GM19035 (cell line): Measurements from ENCODE around the gene ZSCAN22.
"Not testable (repeated sequence)": the region's sequence is repeated elsewhere in the genome, so short reads cannot be mapped to it uniquely, and the experiment has no call there.

Experiments
- ATAC-seq: cut with Tn5 transposase; IDR thresholded peaks from one replicate; pipeline ENCODE4 v1.9.1; 2021; ENCODE audit not compliant: unreplicated experiment

Gene ZSCAN22

DNA sequence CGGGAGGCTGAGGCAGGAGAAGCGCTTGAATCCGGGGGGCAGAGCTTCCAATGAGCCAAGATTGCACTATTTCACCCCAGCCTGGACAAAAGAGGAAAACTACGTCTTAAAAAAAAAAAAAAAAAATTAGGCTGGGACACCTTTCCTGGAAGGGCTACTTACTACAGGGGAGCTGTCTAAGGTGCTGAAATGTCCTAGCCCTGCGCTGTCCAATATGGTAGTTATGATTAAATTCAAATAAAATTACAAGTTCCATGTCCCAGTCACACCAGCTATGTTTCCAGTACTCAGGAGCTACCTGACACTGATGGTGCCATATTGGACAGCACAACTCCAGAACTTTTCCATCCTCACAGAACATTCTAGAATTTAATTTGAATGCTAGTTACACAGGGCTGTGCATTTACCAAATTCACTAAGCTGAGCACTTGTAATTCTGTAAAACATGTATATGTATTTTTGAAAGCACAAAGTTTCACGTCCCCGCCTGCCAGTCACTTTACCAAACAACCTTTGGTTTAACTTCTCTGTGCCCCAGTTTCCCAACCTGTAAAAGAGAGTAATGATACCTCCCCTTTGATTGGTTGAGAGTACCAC lies 9.2 kb upstream of the ZSCAN22 start:
- ATAC-seq: no peak

DNA sequence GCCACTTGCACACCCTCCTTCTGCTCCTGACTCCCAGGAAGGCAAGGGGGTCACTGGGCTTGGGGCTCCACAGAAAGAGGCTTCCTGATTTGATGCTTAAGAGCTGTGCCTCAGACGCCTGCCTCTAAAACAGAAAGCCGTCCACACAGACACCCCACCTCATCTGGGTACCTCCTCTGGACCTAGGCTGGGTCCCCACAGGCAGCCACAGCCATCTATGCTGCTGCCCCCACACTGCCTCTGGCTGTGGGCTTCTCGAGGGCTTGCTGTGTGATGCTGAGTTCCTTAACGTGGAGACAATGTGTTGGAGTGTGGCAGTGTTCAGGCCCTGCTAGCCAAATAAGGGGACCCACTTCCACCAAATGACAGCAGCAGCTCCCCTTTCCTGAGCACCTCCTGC lies 8.5 kb upstream of the ZSCAN22 start:
- no peak for ATAC-seq

DNA sequence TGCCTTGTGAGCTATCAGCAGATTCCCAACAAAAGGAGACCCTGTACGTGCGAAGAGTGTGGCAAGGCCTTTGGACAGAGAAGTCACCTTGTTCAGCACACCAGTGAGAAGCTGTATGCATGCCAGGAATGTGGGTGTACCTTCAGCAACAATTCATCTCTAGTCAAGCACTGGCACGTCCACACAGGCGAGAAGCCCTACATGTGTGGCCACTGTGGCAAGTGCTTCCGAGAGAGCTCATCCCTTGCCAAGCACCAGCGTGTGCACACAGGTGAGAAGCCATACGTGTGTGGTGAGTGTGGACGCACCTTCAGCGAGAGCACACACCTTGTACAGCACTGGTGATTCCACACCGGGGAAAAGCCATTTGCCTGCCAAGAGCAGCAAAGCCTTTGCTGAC lies 7.6 kb upstream of the ZSCAN22 start:
- no peak for ATAC-seq

GRCh38 chr19:58325311-58326022 lies 1.3 kb upstream of the ZSCAN22 start:
- no peak for ATAC-seq

- ATAC-seq: no peak
These were observed 287 bp upstream of the ZSCAN22 start for GRCh38 chr19:58326501-58326913.

- no peak for ATAC-seq
These were observed 2.2 kb downstream of the ZSCAN22 start for GRCh38 chr19:58328999-58329398.

- ATAC-seq: no peak
These were observed 3.7 kb downstream of the ZSCAN22 start for GRCh38 chr19:58330458-58330857.

GRCh38 chr19:58332697-58333096 lies 5.9 kb downstream of the ZSCAN22 start:
- no peak for ATAC-seq

DNA sequence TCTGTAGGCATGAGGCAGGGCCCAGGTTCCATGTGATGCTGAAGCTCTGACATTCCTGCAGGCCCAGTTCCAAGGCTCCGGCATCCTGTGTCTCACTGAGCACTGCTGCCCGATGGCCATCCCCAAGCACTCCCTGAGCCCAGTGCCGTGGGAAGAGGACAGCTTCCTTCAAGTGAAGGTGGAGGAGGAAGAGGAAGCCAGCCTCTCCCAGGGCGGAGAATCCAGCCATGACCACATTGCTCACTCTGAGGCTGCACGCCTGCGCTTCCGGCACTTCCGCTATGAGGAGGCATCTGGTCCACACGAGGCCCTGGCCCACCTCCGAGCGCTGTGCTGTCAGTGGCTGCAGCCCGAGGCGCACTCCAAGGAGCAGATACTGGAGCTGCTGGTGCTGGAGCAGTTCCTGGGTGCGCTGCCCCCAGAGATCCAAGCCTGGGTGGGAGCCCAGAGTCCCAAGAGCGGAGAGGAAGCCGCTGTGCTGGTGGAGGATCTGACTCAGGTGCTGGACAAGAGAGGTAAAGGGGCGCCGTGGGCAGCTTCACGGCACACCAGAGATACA lies 8.0 kb downstream of the ZSCAN22 start:
- no peak for ATAC-seq

- no peak for ATAC-seq
These were observed 8.8 kb downstream of the ZSCAN22 start for GRCh38 chr19:58335630-58336029.

- ATAC-seq: no peak
These were observed 9.4 kb downstream of the ZSCAN22 start for GRCh38 chr19:58336216-58336615.

- ATAC-seq: no peak
These were observed 10.0 kb downstream of the ZSCAN22 start for GRCh38 chr19:58336820-58337219.

- no peak for ATAC-seq
These were observed 11.5 kb downstream of the ZSCAN22 start for GRCh38 chr19:58338336-58338735.

- ATAC-seq: no peak
These were observed 12.2 kb downstream of the ZSCAN22 start for GRCh38 chr19:58338825-58339558.

- no peak for ATAC-seq
These were observed 18.8 kb downstream of the ZSCAN22 start for GRCh38 chr19:58345558-58345957.

- ATAC-seq: peak; percentile 93
These were observed 20.5 kb downstream of the ZSCAN22 start for GRCh38 chr19:58346961-58347929.

DNA sequence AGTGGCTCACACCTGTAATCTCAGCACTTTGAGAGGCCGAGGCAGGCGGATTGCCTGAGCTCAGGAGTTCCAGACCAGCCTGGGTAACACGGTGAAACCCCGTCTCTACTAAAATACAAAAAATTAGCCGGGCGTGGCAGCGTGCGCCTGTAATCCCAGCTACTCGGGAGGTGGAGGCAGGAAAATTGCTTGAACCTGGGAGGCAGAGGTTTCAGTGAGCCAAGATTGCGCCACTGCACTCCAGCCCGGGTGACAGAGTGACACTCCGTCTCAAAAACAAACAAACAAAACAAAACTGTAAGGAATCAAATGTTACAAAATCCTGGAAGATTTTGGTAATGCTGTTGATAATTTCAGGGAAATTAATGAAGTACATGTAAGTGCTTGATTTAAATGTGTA lies 21.3 kb downstream of the ZSCAN22 start:
- ATAC-seq: not testable (repeated sequence)

DNA sequence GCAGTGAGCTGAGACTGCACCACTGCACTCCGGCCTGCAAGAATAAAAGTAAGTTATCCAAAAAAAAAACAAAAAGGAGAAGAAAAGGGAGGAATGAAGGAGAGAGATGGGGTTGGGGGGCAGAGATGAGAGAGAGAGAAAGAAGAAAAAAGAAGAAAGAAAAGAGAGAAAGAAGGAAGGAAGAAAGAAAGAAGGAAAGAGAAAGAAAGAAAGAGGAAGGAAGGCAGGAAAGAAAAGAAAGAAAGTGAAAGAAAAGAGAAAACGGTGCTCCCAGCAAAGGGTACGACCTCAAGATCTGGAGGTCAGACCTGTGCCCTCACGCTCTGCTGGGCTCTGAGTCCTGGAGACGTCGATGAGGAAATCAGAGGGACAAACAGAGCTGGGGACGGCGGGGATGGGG lies 22.8 kb downstream of the ZSCAN22 start:
- no peak for ATAC-seq

DNA sequence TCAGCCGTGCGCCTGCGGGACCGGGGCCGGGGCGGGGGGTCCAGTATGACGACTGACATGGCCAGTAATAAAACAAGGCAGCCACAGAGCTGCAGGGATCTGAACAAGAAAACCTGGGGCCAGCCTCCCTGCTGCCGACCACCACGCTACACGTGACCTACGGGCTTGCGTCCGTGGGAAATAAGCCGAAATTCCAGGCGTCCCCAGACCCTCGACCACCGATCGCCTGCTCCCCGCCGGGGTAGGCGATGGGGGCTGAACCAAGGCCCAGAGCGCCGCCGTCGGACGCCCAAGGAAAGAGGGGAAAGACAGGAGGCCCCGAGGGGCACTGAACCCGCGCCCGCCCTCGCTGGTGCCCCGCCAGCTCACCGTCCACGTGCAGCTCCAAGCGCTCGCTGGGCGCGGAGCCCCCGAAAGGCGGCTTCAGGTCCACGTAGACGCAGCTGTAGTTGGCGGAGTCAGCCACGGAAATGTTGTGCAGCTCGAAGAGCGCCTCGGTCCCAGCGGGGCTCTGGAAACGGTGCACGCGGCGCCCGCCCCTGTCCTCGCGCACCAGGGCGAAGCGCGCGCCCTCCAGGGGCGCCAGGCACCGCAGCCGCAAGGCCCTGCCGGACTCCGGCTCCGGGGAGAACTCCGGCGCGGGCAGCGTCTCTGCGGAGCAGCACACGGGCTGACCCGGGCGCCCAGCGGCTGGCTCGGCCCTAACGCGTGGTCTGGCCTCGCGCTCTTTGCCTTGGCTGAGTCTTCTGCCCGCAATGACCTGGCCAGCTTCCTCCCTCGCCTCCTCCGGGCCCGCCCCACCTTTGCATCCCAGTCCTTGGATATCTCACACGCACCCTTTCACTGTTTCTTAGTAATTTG lies 23.4 kb downstream of the ZSCAN22 start:
- ATAC-seq: no peak
